Uterus (tissue), 4 donors: Measurements from ENCODE around the gene TTLL12. TPM values are rescaled to one million over a fixed set of nuclear protein-coding genes. Genes with fewer than 3 reads are reported as not detected.

Source experiments
- DNase-seq, 2 donors: peaks; one replicate each; pipeline ENCODE4 v3.0.0-alpha.2; 2019 to 2020
- H3K27ac ChIP-seq, 2 donors: fragments of 200-600 bp; sonication (generic); 1 replicate in 1 of 2; 2 replicates in 1 of 2; pipeline ENCODE4 v1.5.1; 2016 to 2018
- H3K27me3 ChIP-seq, 2 donors: fragments of 200-600 bp; sonication (generic); one replicate each; pipeline ENCODE4 v1.5.1; 2018 to 2019; ENCODE audit warnings: control low read depth in 1 of 2
- H3K36me3 ChIP-seq, 2 donors: fragments of 200-600 bp; sonication (generic); one replicate each; pipeline ENCODE4 v1.5.1; 2019; ENCODE audit warnings: control low read depth in 1 of 2
- H3K4me1 ChIP-seq, 2 donors: fragments of 200-600 bp; sonication (generic); one replicate each; pipeline ENCODE4 v1.5.1; 2018 to 2019; ENCODE audit warnings: control low read depth in 1 of 2
- H3K4me3 ChIP-seq, 2 donors: fragments of 200-600 bp; sonication (generic); 1 replicate in 1 of 2; 2 replicates in 1 of 2; pipeline ENCODE4 v1.5.1; 2018 to 2019; ENCODE audit warnings: mild to moderate bottlenecking in 1 of 2
- H3K9me3 ChIP-seq, 2 donors: fragments of 200-600 bp; sonication (generic); one replicate each; pipeline ENCODE4 v1.5.1; 2019; ENCODE audit warnings: control low read depth in 1 of 2
- POLR2A ChIP-seq, 2 donors: fragments of 450-650 bp; IDR thresholded peaks; one replicate each; pipeline ENCODE4 v1.6.1; 2016; ENCODE audit warnings: antibody characterized with exemption in 2 of 2, mild to moderate bottlenecking in 1 of 2, moderate library complexity in 1 of 2
- intact Hi-C: fragments of 100-400 bp; cut with DNase I; formaldehyde crosslinking; loops from one replicate; pipeline ENCODE4 v1.15.1; 2023; ENCODE audit warnings: low total_unique reads
- total RNA-seq, 4 donors: library from RNA; depleted of rRNA in 3 of 4; stranded (reverse); fragments of >200 nt in 3 of 4; gene quantifications; one replicate each; pipeline versions ENCODE4 v1.1.0 to v1.2.4, GENCODE V29; 2014 to 2023
- TF ChIP-seq, protein P1 (sequence below), 4 experiments: fragments of 200-600 bp in 2 of 4; fragments of 450-650 bp in 2 of 4; sonication (generic) in 2 of 4; IDR thresholded peaks; one replicate each; pipeline ENCODE4 v1.5.1; 2016 to 2019; ENCODE audit warnings: antibody characterized with exemption in 4 of 4, mild to moderate bottlenecking in 2 of 4, moderate library complexity in 1 of 4
- donor health status: DM: yes; HTN: yes; CAD: no.

TTLL12 gene
- total RNA-seq, 4 donors from 2014 or later, result 6.7 to 29.7 (median 17.3) TPM

- Histone ChIP-seq H3K27ac (no peak overlapping the region), H3K4me3 (no peak overlapping the region), H3K9me3 (no peaks in the 10 kb centered on the region), H3K36me3 (no peaks in the 10 kb centered on the region), H3K4me1 (no peaks in the 10 kb centered on the region), H3K27me3 (no peaks in the 10 kb centered on the region)
- intact Hi-C loops, result no loop called here
- no peak for DNase-seq
- TF ChIP-seq, protein P1, sequence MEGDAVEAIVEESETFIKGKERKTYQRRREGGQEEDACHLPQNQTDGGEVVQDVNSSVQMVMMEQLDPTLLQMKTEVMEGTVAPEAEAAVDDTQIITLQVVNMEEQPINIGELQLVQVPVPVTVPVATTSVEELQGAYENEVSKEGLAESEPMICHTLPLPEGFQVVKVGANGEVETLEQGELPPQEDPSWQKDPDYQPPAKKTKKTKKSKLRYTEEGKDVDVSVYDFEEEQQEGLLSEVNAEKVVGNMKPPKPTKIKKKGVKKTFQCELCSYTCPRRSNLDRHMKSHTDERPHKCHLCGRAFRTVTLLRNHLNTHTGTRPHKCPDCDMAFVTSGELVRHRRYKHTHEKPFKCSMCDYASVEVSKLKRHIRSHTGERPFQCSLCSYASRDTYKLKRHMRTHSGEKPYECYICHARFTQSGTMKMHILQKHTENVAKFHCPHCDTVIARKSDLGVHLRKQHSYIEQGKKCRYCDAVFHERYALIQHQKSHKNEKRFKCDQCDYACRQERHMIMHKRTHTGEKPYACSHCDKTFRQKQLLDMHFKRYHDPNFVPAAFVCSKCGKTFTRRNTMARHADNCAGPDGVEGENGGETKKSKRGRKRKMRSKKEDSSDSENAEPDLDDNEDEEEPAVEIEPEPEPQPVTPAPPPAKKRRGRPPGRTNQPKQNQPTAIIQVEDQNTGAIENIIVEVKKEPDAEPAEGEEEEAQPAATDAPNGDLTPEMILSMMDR (IDR thresholded peaks at IDR 0.05), result no peak
- TF ChIP-seq POLR2A (IDR thresholded peaks at IDR 0.05), result no peak
Measured at GRCh38 chr22:43179146-43179910, 7.6 kb downstream of the TTLL12 start.

DNA sequence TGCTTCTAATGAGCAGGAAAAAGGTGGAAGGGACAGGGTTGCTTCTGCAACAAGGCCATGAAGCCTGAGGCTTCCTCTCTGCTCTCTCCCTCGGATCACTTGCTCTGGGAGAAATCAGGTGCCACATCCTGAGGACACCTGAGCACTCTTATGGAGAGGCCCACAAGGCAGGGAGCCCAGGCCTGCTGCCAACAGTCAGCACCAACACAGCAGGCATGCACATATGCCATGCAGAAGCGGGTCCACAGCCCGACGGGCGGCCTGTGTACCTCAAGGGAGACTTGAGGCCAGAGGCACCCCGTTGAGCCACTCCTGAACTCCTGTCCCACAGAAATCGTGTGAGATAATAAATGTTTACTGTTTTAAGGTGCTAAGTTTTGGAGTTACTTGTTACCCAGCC lies 9.5 kb downstream of the TTLL12 start:
- Histone ChIP-seq H3K4me1 (no peaks in the 10 kb centered on the region), H3K9me3 (no peaks in the 10 kb centered on the region), H3K36me3 (no peaks in the 10 kb centered on the region), H3K4me3 (no peak overlapping the region), H3K27ac (no peak overlapping the region), H3K27me3 (no peaks in the 10 kb centered on the region)
- DNase-seq, result no peak
- intact Hi-C loops, result no loop called here
- no peak for TF ChIP-seq POLR2A (IDR thresholded peaks at IDR 0.05)
- TF ChIP-seq, protein P1 (IDR thresholded peaks at IDR 0.05), result no peak

DNA sequence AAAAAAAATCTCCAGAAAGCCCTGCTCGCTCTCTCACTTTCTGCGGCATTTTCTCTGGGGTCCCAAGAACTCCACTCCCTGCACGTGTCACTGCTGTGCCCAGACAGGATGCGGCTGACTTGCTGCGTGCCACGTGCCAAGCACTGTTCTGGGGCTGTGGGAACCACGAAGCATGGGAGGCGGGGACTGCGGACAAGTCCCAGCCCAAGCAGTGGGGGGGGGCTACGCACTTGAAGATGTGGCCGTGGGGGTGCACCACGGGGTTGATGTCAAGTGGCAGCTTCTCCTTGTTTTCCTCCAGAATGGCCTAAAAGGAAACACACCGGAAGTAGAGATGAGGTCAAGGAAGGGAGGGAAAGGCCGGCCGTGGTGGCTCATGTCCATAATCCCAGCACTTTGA lies 10.8 kb downstream of the TTLL12 start:
- Histone ChIP-seq H3K4me3 (no peak overlapping the region), H3K27ac (no peak overlapping the region), H3K9me3 (no peaks in the 10 kb centered on the region), H3K4me1 (no peaks in the 10 kb centered on the region), H3K27me3 (no peaks in the 10 kb centered on the region), H3K36me3 (no peaks in the 10 kb centered on the region)
- TF ChIP-seq, protein P1 (IDR thresholded peaks at IDR 0.05), result no peak
- no peak for TF ChIP-seq POLR2A (IDR thresholded peaks at IDR 0.05)
- no peak for DNase-seq
- intact Hi-C loops, result no loop called here

GRCh38 chr22:43174941-43175531 lies 11.9 kb downstream of the TTLL12 start:
- no peaks in the 10 kb centered on the region for H3K9me3 ChIP-seq
- intact Hi-C loops, result no loop called here
- H3K36me3 ChIP-seq, result no peaks in the 10 kb centered on the region
- no peak overlapping the region for H3K4me3 ChIP-seq
- H3K4me1 ChIP-seq, result no peaks in the 10 kb centered on the region
- DNase-seq, result no peak
- no peaks in the 10 kb centered on the region for H3K27me3 ChIP-seq
- TF ChIP-seq POLR2A (IDR thresholded peaks at IDR 0.05), result no peak
- TF ChIP-seq, protein P1 (IDR thresholded peaks at IDR 0.05), result no peak
- H3K27ac ChIP-seq, result no peak overlapping the region

GRCh38 chr22:43173976-43174720 lies 12.8 kb downstream of the TTLL12 start:
- H3K9me3 ChIP-seq, result no peaks in the 10 kb centered on the region
- no peaks in the 10 kb centered on the region for H3K27me3 ChIP-seq
- TF ChIP-seq, protein P1 (IDR thresholded peaks at IDR 0.05), result no peak
- TF ChIP-seq POLR2A (IDR thresholded peaks at IDR 0.05), result no peak
- no peak overlapping the region for H3K4me3 ChIP-seq
- no peak for DNase-seq
- H3K27ac ChIP-seq, result no peak overlapping the region
- intact Hi-C loops, result no loop called here
- H3K4me1 ChIP-seq, result no peaks in the 10 kb centered on the region
- no peaks in the 10 kb centered on the region for H3K36me3 ChIP-seq
